ENCODE measurements around the gene ELOF1. TPM values are rescaled to one million over a fixed set of nuclear protein-coding genes. Genes with fewer than 3 reads are reported as not detected.

Gene ELOF1
- total and polyA plus RNA-seq, 7 experiments from 2014 or later = 34.0 to 95.5 (median 48.4) TPM

GRCh38 chr19:11586331-11586730 is 27.3 kb upstream of the ELOF1 start:
- Histone ChIP-seq H3K36me3 (ENCODE audit: control insufficient read depth in 2 of 3, insufficient read depth in 3 of 3, low read length in 3 of 3) (no peaks in the 10 kb centered on the region), H3K4me1 (ENCODE audit: control insufficient read depth in 2 of 2, insufficient read depth in 2 of 2, low read length in 2 of 2) (peaks cover 4 to 6% of the 10 kb centered on the region in 2 donors), H3K27ac (ENCODE audit: low read depth, low read length) (no peak overlapping the region), H3K27me3 (ENCODE audit: control insufficient read depth in 2 of 2, insufficient read depth in 2 of 2, low read length in 2 of 2) (no peaks in the 10 kb centered on the region), H3K4me3 (ENCODE audit: low read length) (no peak overlapping the region), H3K9me3 (ENCODE audit: control insufficient read depth in 2 of 3, low read length in 3 of 3) (no peaks in the 10 kb centered on the region)
- no peak overlapping the region for H3K4me3 Mint-ChIP-seq
- DNase-seq (no peak), ATAC-seq (no peak)
- no peaks in the 10 kb centered on the region for H3K9me3 Mint-ChIP-seq
- peaks cover 0 to 1% (median 0%) of the 10 kb centered on the region in 5 donors for H3K36me3 Mint-ChIP-seq
- H3K27me3 Mint-ChIP-seq = no peaks in the 10 kb centered on the region
- ChIA-PET CTCF (interaction anchor here (0.6 to 0.7 kb wide), 2 partner anchors 19 to 93 kb away, joined by 3 read pairs; no protein-coding TSS in a partner anchor), POLR2A (no interaction called here)
- intact Hi-C loops (cut with micrococcal nuclease) = loop anchor here (2.0 to 5.0 kb wide), 5 partner anchors 58 to 344 kb away; partner anchors contain the start of genes ECSIT (in 1 of the 2), EPOR (in 1 of the 2) and ZNF653 (in 1 of the 2)
- no peak overlapping the region for H3K27ac Mint-ChIP-seq
- H3K4me1 Mint-ChIP-seq = peaks cover 10 to 25% (median 16%) of the 10 kb centered on the region in 7 donors

DNA sequence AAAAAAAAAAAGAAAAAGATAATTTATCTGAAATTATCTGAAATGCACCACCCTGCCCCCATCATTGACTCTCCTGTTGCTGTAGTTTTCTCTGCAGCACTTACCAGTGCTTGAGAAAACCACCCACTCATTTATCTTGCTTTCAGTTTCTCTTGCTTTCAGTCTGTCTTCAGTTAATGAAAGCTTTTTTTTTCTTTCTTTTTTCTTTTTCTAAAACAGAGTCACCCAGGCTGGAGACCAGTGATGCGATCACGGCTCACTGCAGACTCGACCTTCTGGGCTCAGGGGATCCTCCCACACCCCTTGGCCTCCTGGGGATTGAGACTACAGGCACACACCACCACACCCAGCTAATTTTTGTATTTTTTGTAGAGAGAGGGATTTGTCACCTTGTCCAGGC is 22.7 kb upstream of the ELOF1 start:
- Histone ChIP-seq H3K9me3 (ENCODE audit: control insufficient read depth in 2 of 3, low read length in 3 of 3) (no peaks in the 10 kb centered on the region), H3K4me3 (ENCODE audit: low read length) (peak overlapping the region; percentile 20), H3K27ac (ENCODE audit: low read depth, low read length) (peak overlapping the region; percentile 64), H3K4me1 (ENCODE audit: control insufficient read depth in 2 of 2, insufficient read depth in 2 of 2, low read length in 2 of 2) (peaks cover 9 to 36% of the 10 kb centered on the region in 2 donors), H3K27me3 (ENCODE audit: control insufficient read depth in 2 of 2, insufficient read depth in 2 of 2, low read length in 2 of 2) (no peaks in the 10 kb centered on the region), H3K36me3 (ENCODE audit: control insufficient read depth in 2 of 3, insufficient read depth in 3 of 3, low read length in 3 of 3) (peaks cover 0 to 2% (median 0%) of the 10 kb centered on the region in 3 experiments)
- CTCF ChIA-PET = interaction anchor here (1.4 kb wide), 1 partner anchor 201 kb away, joined by 3 read pairs; no protein-coding TSS in a partner anchor
- H3K4me1 Mint-ChIP-seq = peaks cover 16 to 43% (median 35%) of the 10 kb centered on the region in 7 donors
- peak overlapping the region; percentile 69 to 92 (median 80) for H3K4me3 Mint-ChIP-seq
- intact Hi-C loops (cut with micrococcal nuclease) = loop anchor here in 1 of 2 donors (1.0 kb wide), 1 partner anchor 21 kb away; no protein-coding TSS in a partner anchor
- POLR2A ChIA-PET = interaction anchor here (6.0 kb wide), 1 partner anchor 23 kb away, joined by 33 read pairs; the partner anchor contains the start of gene ELOF1
- peak overlapping the region; percentile 80 to 97 (median 93) for H3K27ac Mint-ChIP-seq
- peak in 8 of 9 donors; percentile 37 to 64 (median 54) for DNase-seq
- peak; percentile 69 for ATAC-seq
- H3K9me3 Mint-ChIP-seq = no peaks in the 10 kb centered on the region
- H3K36me3 Mint-ChIP-seq = peaks cover 0 to 3% (median 0%) of the 10 kb centered on the region in 5 donors
- no peaks in the 10 kb centered on the region for H3K27me3 Mint-ChIP-seq

DNA sequence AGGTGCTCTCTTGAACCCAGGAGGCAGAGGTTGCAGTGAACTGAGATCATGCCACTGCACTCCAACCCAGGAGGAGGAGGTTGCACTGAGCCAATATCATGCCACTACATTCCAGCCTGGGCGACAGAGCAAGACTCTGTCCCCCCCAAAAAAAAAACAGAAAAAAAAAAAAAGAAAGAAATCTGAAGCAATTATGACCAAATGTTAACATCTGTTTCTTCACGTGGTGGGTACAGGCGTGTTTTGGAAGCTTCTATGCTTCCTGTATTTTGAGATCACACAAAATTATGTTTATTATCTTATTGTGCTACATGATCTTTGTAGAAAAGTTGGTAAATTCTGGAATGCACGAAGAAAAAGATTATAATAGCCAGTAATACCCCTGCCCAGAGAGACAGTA is 21.1 kb upstream of the ELOF1 start:
- Mint-ChIP-seq H3K9me3 (no peaks in the 10 kb centered on the region), H3K36me3 (peaks cover 0 to 9% (median 0%) of the 10 kb centered on the region in 5 donors), H3K4me1 (peaks cover 16 to 47% (median 35%) of the 10 kb centered on the region in 7 donors), H3K27me3 (no peaks in the 10 kb centered on the region), H3K27ac (peak overlapping the region in 5 of 9 donors; percentile 25 to 94 (median 69)), H3K4me3 (peak overlapping the region in 8 of 10 donors; percentile 23 to 84 (median 73))
- intact Hi-C loops (cut with micrococcal nuclease) = no loop called here
- peaks cover 9 to 36% of the 10 kb centered on the region in 2 donors for H3K4me1 ChIP-seq (ENCODE audit: control insufficient read depth in 2 of 2, insufficient read depth in 2 of 2, low read length in 2 of 2)
- H3K27ac ChIP-seq (ENCODE audit: low read depth, low read length) = peak overlapping the region; percentile 64
- ChIA-PET CTCF (interaction anchor here (0.7 to 2.0 kb wide), 3 partner anchors 20 to 341 kb away, joined by 3 to 6 read pairs (median 3); no protein-coding TSS in a partner anchor), POLR2A (interaction anchor here (6.0 kb wide), 1 partner anchor 21 kb away, joined by 33 read pairs; the partner anchor contains the start of gene ELOF1)
- H3K36me3 ChIP-seq (ENCODE audit: control insufficient read depth in 2 of 3, insufficient read depth in 3 of 3, low read length in 3 of 3) = peaks cover 0 to 13% (median 0%) of the 10 kb centered on the region in 3 experiments
- peak in 1 of 9 donors; percentile 26 for DNase-seq
- no peak for ATAC-seq
- H3K9me3 ChIP-seq (ENCODE audit: control insufficient read depth in 2 of 3, low read length in 3 of 3) = no peaks in the 10 kb centered on the region
- H3K27me3 ChIP-seq (ENCODE audit: control insufficient read depth in 2 of 2, insufficient read depth in 2 of 2, low read length in 2 of 2) = no peaks in the 10 kb centered on the region
- no peak overlapping the region for H3K4me3 ChIP-seq (ENCODE audit: low read length)

DNA sequence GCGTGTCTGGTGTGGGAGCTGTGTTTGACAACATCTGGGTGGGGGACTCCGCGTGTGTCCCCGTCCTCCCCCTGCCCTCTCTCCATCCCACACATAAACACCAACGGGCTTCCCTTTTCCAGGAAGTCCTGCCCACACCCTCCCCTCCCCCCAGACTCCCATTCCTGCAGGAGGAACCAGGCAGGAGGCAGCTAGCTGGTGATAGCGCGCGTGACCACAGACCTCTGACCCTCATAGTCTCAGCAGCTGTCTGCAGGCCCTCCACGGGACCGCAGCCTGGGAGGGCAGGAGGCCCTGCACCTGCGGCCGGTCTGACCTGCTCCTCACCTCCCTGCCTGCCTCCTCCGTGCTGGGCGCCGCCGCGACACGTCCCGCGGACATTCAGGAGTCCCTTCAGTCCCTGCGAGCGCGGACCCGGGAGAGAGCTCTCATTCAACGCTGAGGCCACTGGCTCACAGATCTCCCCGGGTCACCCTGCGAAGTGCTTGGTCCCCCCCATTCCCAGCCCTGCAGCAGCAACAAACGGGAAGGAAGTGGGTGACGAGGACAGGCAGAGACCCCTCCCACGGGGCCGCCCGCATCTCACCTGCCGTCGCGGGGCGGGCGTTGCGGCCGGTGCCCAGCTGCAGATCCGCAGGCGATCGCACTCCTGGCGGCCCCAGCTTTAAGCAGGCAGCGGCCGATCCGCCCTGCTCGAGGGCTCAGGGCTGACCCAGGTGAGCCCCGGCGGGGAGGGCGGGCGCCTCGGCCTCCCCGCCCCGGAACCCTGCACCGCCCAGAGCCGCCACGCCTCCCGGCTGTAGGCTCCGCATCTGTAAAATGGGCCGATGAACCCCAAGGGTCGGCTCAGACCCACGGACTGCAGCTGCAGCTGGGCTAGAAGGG is 19.5 kb upstream of the ELOF1 start:
- H3K27me3 ChIP-seq (ENCODE audit: control insufficient read depth in 2 of 2, insufficient read depth in 2 of 2, low read length in 2 of 2) = no peaks in the 10 kb centered on the region
- peaks cover 9 to 36% of the 10 kb centered on the region in 2 donors for H3K4me1 ChIP-seq (ENCODE audit: control insufficient read depth in 2 of 2, insufficient read depth in 2 of 2, low read length in 2 of 2)
- intact Hi-C loops (cut with micrococcal nuclease) = loop anchor here in 1 of 2 donors (1.0 to 2.0 kb wide), 2 partner anchors 18 to 73 kb away; partner anchors contain the start of gene ZNF653
- H3K27ac ChIP-seq (ENCODE audit: low read depth, low read length) = peak overlapping the region; percentile 75
- Mint-ChIP-seq H3K4me1 (peaks cover 16 to 47% (median 32%) of the 10 kb centered on the region in 7 donors), H3K9me3 (no peaks in the 10 kb centered on the region), H3K27me3 (no peaks in the 10 kb centered on the region), H3K36me3 (peaks cover 0 to 15% (median 0%) of the 10 kb centered on the region in 5 donors), H3K4me3 (peak overlapping the region; percentile 79 to 89 (median 84)), H3K27ac (peak overlapping the region; percentile 57 to 93 (median 85))
- ATAC-seq (peak; percentile 56), DNase-seq (peak in 8 of 9 donors; percentile 27 to 49 (median 41))
- H3K4me3 ChIP-seq (ENCODE audit: low read length) = peak overlapping the region; percentile 65
- ChIA-PET CTCF (interaction anchor here (0.6 to 2.0 kb wide), 3 partner anchors 10 to 94 kb away, joined by 4 to 6 read pairs (median 5); no protein-coding TSS in a partner anchor), POLR2A (interaction anchor here (0.5 to 6.0 kb wide), 5 partner anchors 9 to 204 kb away, joined by 3 to 33 read pairs (median 5); partner anchors contain the start of genes ELOF1 and SWSAP1)
- H3K9me3 ChIP-seq (ENCODE audit: control insufficient read depth in 2 of 3, low read length in 3 of 3) = no peaks in the 10 kb centered on the region
- peaks cover 0 to 18% (median 0%) of the 10 kb centered on the region in 3 experiments for H3K36me3 ChIP-seq (ENCODE audit: control insufficient read depth in 2 of 3, insufficient read depth in 3 of 3, low read length in 3 of 3)

- Mint-ChIP-seq H3K9me3 (no peaks in the 10 kb centered on the region), H3K4me3 (peak within 1 kb of the TSS; percentile 72 to 89 (median 84)), H3K4me1 (peaks cover 16 to 47% (median 32%) of the 10 kb centered on the region in 7 donors), H3K27ac (peak within 1 kb of the TSS; percentile 33 to 93 (median 85)), H3K36me3 (peaks cover 0 to 15% (median 0%) of the 10 kb centered on the region in 5 donors), H3K27me3 (no peaks in the 10 kb centered on the region)
- peak in 5 of 9 donors; percentile 16 to 41 (median 29) for DNase-seq
- intact Hi-C loops (cut with micrococcal nuclease) = loop anchor here in 1 of 2 donors (1.0 to 2.0 kb wide), 2 partner anchors 17 to 72 kb away; partner anchors contain the start of gene ZNF653
- POLR2A ChIA-PET = interaction anchor here (0.8 to 6.0 kb wide), 3 partner anchors 8 to 203 kb away, joined by 3 to 33 read pairs (median 3); partner anchors contain the start of genes ELOF1 and SWSAP1
- Histone ChIP-seq H3K4me1 (ENCODE audit: control insufficient read depth in 2 of 2, insufficient read depth in 2 of 2, low read length in 2 of 2) (peaks cover 9 to 36% of the 10 kb centered on the region in 2 donors), H3K27me3 (ENCODE audit: control insufficient read depth in 2 of 2, insufficient read depth in 2 of 2, low read length in 2 of 2) (no peaks in the 10 kb centered on the region), H3K36me3 (ENCODE audit: control insufficient read depth in 2 of 3, insufficient read depth in 3 of 3, low read length in 3 of 3) (peaks cover 0 to 18% (median 0%) of the 10 kb centered on the region in 3 experiments), H3K9me3 (ENCODE audit: control insufficient read depth in 2 of 3, low read length in 3 of 3) (no peaks in the 10 kb centered on the region), H3K4me3 (ENCODE audit: low read length) (peak within 1 kb of the TSS; percentile 65), H3K27ac (ENCODE audit: low read depth, low read length) (peak within 1 kb of the TSS; percentile 75)
- no peak for ATAC-seq
- CTCF ChIA-PET = interaction anchor here (1.8 kb wide), 1 partner anchor 10 kb away, joined by 4 read pairs; no protein-coding TSS in a partner anchor
Measured at GRCh38 chr19:11577451-11578257, 18.6 kb upstream of the ELOF1 start, which contains the start of gene ACP5. TSS of gene ACP5 (minus strand) at chr19:11577645. CDS start at chr19:11577317, 328 bp downstream.
